Astrocyte (in vitro differentiated cells and primary cell): ENCODE results near the gene PCDHGB1. TPM values are rescaled to one million over a fixed set of nuclear protein-coding genes. Genes with fewer than 3 reads are reported as not detected.

ENCODE experiments used
- DNase-seq: peaks from one replicate; pipeline ENCODE4 v3.0.0-alpha.2; 2010; ENCODE audit warnings: low read depth
- FAIRE-seq: peaks from 2 replicates; lab custom pipeline; 2011; peaks lifted over from hg19 to GRCh38; lab: Jason Lieb, UNC
- H2AFZ ChIP-seq: 2 replicates; pipeline ENCODE4 v1.6.0; 2012; ENCODE audit warnings: low read depth, low read length, inconsistent platforms
- H3K27ac ChIP-seq: 2 replicates; pipeline ENCODE4 v1.5.1; 2011; ENCODE audit warnings: low read depth, low read length, inconsistent platforms
- H3K27me3 ChIP-seq: 2 replicates; pipeline ENCODE4 v1.6.0; 2011; ENCODE audit warnings: low read length, inconsistent platforms; ENCODE audit not compliant: insufficient read depth
- H3K36me3 ChIP-seq: 2 replicates; pipeline ENCODE4 v1.5.1; 2011; ENCODE audit warnings: low read length, inconsistent platforms; ENCODE audit not compliant: insufficient read depth
- H3K4me1 ChIP-seq: 2 replicates; pipeline ENCODE4 v1.5.1; 2011; ENCODE audit warnings: low read length, inconsistent platforms; ENCODE audit not compliant: insufficient read depth
- H3K4me2 ChIP-seq: 2 replicates; pipeline ENCODE4 v1.6.0; 2012; ENCODE audit warnings: low read length, inconsistent platforms
- H3K4me3 ChIP-seq: 2 replicates; pipeline ENCODE4 v1.5.1; 2011; ENCODE audit warnings: low read depth, mild to moderate bottlenecking, low read length, inconsistent platforms; ENCODE audit not compliant: insufficient read depth
- H3K79me2 ChIP-seq: 2 replicates; pipeline ENCODE4 v1.6.0; 2012; ENCODE audit warnings: mild to moderate bottlenecking, low read length, inconsistent platforms; ENCODE audit not compliant: insufficient read depth
- H3K9ac ChIP-seq: 2 replicates; pipeline ENCODE4 v1.6.0; 2012; ENCODE audit warnings: mild to moderate bottlenecking, low read length, inconsistent platforms
- H3K9me3 ChIP-seq: 2 replicates; pipeline ENCODE4 v1.5.1; 2012; ENCODE audit warnings: low read depth, mild to moderate bottlenecking, low read length, inconsistent platforms; ENCODE audit not compliant: insufficient read depth
- H4K20me1 ChIP-seq: 2 replicates; pipeline ENCODE4 v1.6.0; 2012; ENCODE audit warnings: low read length, inconsistent platforms; ENCODE audit not compliant: insufficient read depth
- H3K27ac Mint-ChIP-seq: one replicate; pipeline ENCODE4 v1.8.0; 2021; ENCODE audit warnings: mild to moderate bottlenecking, mixed read lengths; ENCODE audit not compliant: unreplicated experiment
- H3K27me3 Mint-ChIP-seq: one replicate; pipeline ENCODE4 v1.8.0; 2021; ENCODE audit warnings: low read depth, mixed read lengths; ENCODE audit not compliant: unreplicated experiment
- H3K36me3 Mint-ChIP-seq: one replicate; pipeline ENCODE4 v1.8.0; 2021; ENCODE audit warnings: low read depth, mixed read lengths; ENCODE audit not compliant: unreplicated experiment
- H3K4me1 Mint-ChIP-seq: one replicate; pipeline ENCODE4 v1.8.0; 2021; ENCODE audit warnings: low read depth, mixed read lengths; ENCODE audit not compliant: unreplicated experiment
- H3K4me3 Mint-ChIP-seq: one replicate; pipeline ENCODE4 v1.8.0; 2021; ENCODE audit warnings: mild to moderate bottlenecking, moderate library complexity, mixed read lengths; ENCODE audit not compliant: unreplicated experiment
- H3K9me3 Mint-ChIP-seq: one replicate; pipeline ENCODE4 v1.8.0; 2021; ENCODE audit warnings: mild to moderate bottlenecking, mixed read lengths; ENCODE audit not compliant: unreplicated experiment
- CTCF ChIP-seq: IDR thresholded peaks from 2 replicates; pipeline ENCODE4 v1.5.1; 2011; ENCODE audit warnings: low read depth, mild to moderate bottlenecking, inconsistent platforms, low read length, moderate library complexity; ENCODE audit not compliant: insufficient read depth
- EZH2 ChIP-seq: IDR thresholded peaks from 2 replicates; pipeline ENCODE4 v1.6.1; 2012; ENCODE audit warnings: mild to moderate bottlenecking, low read length, inconsistent platforms; ENCODE audit not compliant: insufficient read depth
- total RNA-seq: library from RNA; stranded (reverse); gene quantifications from 2 replicates; pipeline ENCODE4 v1.2.1, GENCODE V29; 2021

Gene PCDHGB1
- total RNA-seq, 1 donor from 2014 or later: 1.5 TPM

GRCh38 chr5:141366016-141366896 is 16.4 kb downstream of the PCDHGB1 start:
- FAIRE-seq (no peak), DNase-seq (no peak)
- TF ChIP-seq CTCF: no peak
- TF ChIP-seq EZH2: no peak
- no peaks in the 10 kb centered on the region for H3K4me1 Mint-ChIP-seq
- no peaks in the 10 kb centered on the region for H3K36me3 ChIP-seq
- H3K27ac ChIP-seq: no peak overlapping the region
- H3K9me3 ChIP-seq: peaks cover 52% of the 10 kb centered on the region
- no peak overlapping the region for H3K4me3 ChIP-seq
- H3K4me2 ChIP-seq: no peak overlapping the region
- no peak overlapping the region for H2AFZ ChIP-seq
- no peaks in the 10 kb centered on the region for H3K4me1 ChIP-seq
- H3K27me3 ChIP-seq: peaks cover 18% of the 10 kb centered on the region
- peaks cover 9% of the 10 kb centered on the region for H3K36me3 Mint-ChIP-seq
- no peaks in the 10 kb centered on the region for H4K20me1 ChIP-seq
- no peak overlapping the region for H3K4me3 Mint-ChIP-seq
- no peak overlapping the region for H3K9ac ChIP-seq
- no peaks in the 10 kb centered on the region for H3K27me3 Mint-ChIP-seq
- H3K9me3 Mint-ChIP-seq: peaks cover 20% of the 10 kb centered on the region
- no peaks in the 10 kb centered on the region for H3K79me2 ChIP-seq
- no peak overlapping the region for H3K27ac Mint-ChIP-seq

GRCh38 chr5:141369994-141370848 is 20.3 kb downstream of the PCDHGB1 start, which contains the start of gene PCDHGB3:
PCDHGB3 (plus strand) TSS chr5:141370242; CDS start chr5:141370395, 153 bp downstream.
- H3K9ac ChIP-seq: peak within 1 kb of the TSS; percentile 62
- FAIRE-seq (peak; percentile 13), DNase-seq (peak; percentile 39)
- Mint-ChIP-seq H3K36me3 (peaks cover 5% of the 10 kb centered on the region), H3K4me1 (no peaks in the 10 kb centered on the region), H3K4me3 (no peak within 1 kb of the TSS), H3K9me3 (peaks cover 27% of the 10 kb centered on the region), H3K27me3 (no peaks in the 10 kb centered on the region), H3K27ac (no peak within 1 kb of the TSS)
- H3K27me3 ChIP-seq: peaks cover 2% of the 10 kb centered on the region
- H3K4me2 ChIP-seq: peak within 1 kb of the TSS; percentile 81
- H2AFZ ChIP-seq: peak within 1 kb of the TSS; percentile 63
- peak within 1 kb of the TSS; percentile 51 for H3K4me3 ChIP-seq
- H3K27ac ChIP-seq: no peak within 1 kb of the TSS
- no peaks in the 10 kb centered on the region for H3K79me2 ChIP-seq
- H3K36me3 ChIP-seq: no peaks in the 10 kb centered on the region
- H3K9me3 ChIP-seq: peaks cover 56% of the 10 kb centered on the region
- no peaks in the 10 kb centered on the region for H3K4me1 ChIP-seq
- no peaks in the 10 kb centered on the region for H4K20me1 ChIP-seq
- TF ChIP-seq EZH2 (no peak), CTCF (peak; percentile 38)
